Right kidney (tissue), 1 donor: ENCODE measurements around the gene MAML3.
"Not testable (repeated sequence)": the region's sequence is repeated elsewhere in the genome, so short reads cannot be mapped to it uniquely, and the experiment has no call there.

ENCODE experiments used
- DNase-seq: peaks from one replicate; pipeline ENCODE4 v3.0.0-alpha.2; 2016

The MAML3 gene

DNA sequence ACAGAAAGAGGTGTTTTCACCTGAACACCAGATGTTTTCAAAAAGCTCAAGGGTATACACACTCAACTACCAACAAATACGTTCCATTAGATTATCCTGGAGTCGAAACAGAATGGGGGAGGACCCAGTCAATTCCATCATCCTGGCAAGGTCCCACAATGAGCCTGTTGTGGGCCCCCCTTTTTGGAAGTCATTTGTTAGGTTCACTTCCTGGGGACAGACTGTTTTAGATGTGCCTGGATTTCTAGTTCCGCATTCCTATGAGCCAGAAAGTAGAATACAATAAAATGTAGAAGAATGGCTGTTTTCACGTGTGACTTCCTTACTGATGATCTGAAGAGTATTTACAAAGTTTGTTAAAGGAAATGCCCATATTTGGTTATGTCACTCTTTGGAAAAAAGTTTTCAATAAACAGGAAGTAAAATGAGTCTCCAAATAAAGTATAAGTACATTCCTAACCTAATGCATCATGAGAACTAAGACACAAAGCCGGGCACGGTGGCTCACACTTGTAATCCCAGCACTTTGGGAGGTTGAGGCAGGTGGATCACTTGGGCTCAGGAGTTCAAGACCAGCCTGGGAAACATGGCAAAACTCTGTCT is 192.5 kb downstream of the MAML3 start:
- no peak for DNase-seq

GRCh38 chr4:139959396-139959795 is 194.6 kb downstream of the MAML3 start:
- DNase-seq, result no peak

GRCh38 chr4:139958739-139959098 is 195.3 kb downstream of the MAML3 start:
- DNase-seq, result no peak

DNA sequence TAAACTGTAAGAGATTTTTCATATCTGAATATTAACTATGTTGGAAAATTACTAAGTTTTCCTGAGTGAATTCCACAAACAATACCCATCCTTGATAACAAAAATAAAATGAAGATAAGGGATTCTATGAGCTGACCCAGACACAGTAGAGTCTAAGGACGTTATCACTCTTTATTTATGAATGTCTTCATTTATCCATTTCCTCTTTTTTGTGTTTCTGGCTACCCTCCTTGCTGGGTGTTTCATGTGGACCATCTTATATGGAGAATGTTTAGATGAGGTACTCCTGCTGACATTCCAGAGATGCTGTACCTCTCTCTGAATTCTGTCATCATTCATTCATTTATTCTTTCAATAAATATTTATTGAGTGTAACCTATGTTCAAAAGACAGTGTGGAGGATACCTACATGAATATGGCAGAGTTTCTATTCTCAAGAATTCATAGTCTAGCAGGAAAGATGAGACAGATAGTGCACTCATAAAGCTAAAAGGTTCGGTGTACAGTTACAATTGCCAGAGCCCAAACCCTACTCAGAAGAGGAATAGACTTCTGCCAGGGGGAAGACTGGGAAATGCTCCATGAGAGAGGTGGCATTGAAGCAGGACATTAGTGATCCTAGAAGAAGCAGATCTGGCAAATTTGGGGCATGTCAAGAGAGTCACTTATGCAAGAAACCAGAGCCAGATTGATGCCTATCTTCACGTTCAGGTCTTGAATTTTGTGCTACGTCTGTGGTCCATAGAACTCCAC is 195.8 kb downstream of the MAML3 start:
- DNase-seq, result no peak

- DNase-seq, result no peak
Observed at GRCh38 chr4:139957065-139957464, 196.9 kb downstream of the MAML3 start.

GRCh38 chr4:139956507-139957017 is 197.4 kb downstream of the MAML3 start:
- DNase-seq, result no peak

- no peak for DNase-seq
Observed at GRCh38 chr4:139955600-139955999, 198.4 kb downstream of the MAML3 start.

GRCh38 chr4:139954512-139954911 is 199.5 kb downstream of the MAML3 start:
- no peak for DNase-seq

- no peak for DNase-seq
Observed at GRCh38 chr4:139951021-139951420, 203.0 kb downstream of the MAML3 start.

DNA sequence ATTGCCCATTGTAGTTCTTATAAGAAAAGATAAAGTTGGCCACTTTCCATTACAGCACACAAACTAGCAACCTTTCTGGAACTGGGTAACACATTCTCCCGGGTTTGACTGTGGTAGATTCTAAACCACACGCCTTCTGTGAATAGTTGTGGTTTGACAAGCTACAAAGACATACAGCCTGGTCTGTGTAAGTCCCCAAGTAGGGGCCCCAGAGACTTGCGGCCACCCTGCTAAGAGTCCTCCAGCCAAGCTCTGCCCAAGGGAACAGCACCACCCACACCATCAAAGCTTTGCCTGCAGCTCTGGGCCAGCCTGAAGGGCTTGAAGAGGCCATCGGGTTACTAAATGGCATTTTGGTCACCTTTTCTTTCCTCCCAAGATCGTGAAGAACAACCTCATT is 203.4 kb downstream of the MAML3 start:
- DNase-seq, result no peak

DNA sequence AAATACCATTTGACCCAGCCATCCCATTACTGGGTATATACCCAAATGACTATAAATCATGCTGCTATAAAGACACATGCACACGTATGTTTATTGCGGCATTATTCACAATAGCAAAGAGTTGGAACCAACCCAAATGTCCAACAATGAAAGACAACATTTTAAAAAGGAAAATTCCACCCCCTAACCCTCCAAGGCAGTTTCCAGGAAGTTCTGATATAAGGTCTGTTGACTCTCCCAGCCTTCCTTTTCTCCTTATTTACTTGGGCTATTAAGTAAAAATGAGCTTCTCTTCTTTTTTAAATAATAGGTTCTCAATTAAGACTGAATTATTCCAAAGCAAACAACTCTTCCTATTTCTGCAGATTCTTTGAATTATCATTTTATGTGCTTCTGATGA is 209.1 kb downstream of the MAML3 start:
- DNase-seq, result not testable (repeated sequence)

- DNase-seq, result no peak
Observed at GRCh38 chr4:139943277-139943676, 210.7 kb downstream of the MAML3 start.

DNA sequence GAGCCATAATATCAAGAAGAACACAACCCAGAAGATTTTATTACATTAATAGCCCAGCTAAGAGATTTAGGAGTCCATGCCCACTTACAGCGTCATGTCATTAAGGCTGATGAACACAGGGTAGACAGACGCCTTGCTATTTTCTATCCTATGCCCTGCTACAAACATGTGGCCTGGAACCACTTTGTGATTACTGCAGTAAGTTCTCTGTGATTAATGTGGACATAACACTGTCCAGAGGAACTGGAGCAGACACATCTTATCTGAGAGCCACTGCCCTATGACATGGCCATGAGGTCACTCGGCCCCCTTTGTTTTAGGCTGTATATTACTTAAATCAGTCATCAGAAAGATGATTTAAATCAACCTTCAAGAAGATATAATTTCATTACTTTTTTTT is 211.7 kb downstream of the MAML3 start:
- DNase-seq, result no peak

DNA sequence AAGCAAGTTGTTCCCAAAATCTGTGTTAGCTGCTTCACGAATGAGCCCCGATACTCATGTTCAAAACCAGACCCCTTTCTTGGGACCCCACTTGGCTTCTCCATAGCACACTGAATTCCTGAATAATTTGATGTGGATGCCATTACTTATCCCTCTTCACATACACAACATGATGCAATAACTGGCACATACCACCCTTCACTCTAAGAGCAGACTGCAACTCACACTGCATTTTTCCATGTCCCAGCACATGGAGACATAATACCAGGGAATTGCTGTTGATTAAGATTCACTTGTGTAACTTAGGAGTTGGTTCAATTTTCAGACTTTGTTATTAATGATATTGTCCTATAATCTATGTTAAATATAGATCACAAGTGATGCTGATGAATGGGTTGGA is 213.4 kb downstream of the MAML3 start:
- DNase-seq, result no peak

GRCh38 chr4:139938414-139938813 is 215.6 kb downstream of the MAML3 start:
- DNase-seq, result no peak

DNA sequence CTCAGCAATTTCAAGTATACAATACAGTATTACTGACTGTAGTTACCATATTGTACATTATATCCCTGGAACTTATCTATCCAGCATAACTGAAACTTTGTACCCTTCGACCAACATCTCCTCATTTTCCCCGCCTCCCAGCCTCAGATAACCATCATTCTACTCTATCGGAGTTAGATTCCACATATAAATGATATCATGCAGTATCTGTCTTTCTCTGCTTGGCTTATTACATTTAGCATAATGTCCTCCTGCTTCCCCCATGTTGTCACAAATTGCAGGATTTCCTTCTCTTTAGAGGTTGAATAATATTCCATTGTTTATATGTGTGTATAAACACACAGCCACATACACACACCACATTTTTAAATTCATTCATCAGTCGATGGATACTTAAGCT is 218.1 kb downstream of the MAML3 start:
- no peak for DNase-seq

GRCh38 chr4:139934708-139935195 is 219.2 kb downstream of the MAML3 start:
- DNase-seq, result peak; percentile 44

GRCh38 chr4:139934057-139934707 is 219.8 kb downstream of the MAML3 start:
- peak; percentile 41 for DNase-seq

DNA sequence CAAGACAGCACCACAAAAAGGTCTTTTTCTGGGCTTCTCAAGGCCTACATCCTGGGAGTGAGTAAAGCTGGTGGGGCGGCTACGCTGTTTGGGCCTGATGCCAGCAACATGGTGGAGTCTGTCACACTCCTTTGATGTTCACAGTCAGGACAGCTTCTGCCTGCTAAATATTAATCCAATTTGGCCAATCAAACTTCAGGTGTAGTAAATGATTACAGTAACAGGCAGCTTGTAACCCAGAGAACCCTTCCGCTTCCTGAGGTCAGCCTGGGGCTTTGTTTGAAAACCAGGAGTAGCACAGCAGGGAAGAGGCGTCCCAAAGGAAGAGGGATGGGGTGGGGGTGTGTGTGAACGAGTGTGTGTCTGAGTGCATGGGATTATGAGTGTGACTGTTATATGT is 220.4 kb downstream of the MAML3 start:
- peak; percentile 40 for DNase-seq

DNA sequence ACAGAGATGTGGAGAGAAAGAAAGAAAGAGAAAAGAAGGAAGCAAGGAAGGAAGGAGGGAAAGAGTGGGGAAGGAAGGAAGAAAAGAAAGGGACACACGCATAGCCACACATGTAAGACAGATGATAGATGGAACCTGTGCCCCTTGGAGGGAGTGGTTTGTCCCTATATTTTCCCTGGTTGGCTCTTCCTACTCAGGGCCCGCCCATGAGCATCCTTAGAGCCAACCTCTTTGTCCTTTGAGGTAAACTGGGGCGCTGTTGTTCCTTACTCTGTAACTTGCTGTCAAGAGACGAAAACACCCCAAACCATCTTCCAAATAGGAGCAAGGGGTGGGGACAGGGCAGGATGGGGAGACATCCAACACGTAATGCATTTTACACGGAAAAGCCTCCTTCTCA is 220.9 kb downstream of the MAML3 start:
- no peak for DNase-seq

GRCh38 chr4:139924782-139925181 is 229.2 kb downstream of the MAML3 start:
- no peak for DNase-seq

GRCh38 chr4:139922406-139923024 is 231.5 kb downstream of the MAML3 start:
- no peak for DNase-seq
